ENCODE measurements around the gene SCAANT1.

The SCAANT1 gene

GRCh38 chr3:63933459-63933858 lies 21.3 kb upstream of the SCAANT1 start:
- DNase-seq = no peak

- no peak for DNase-seq
Measured at GRCh38 chr3:63932509-63933212, 20.5 kb upstream of the SCAANT1 start.

- no peak for DNase-seq
Measured at GRCh38 chr3:63931290-63931689, 19.1 kb upstream of the SCAANT1 start.

GRCh38 chr3:63927422-63928280 lies 15.5 kb upstream of the SCAANT1 start:
- no peak for DNase-seq

GRCh38 chr3:63926309-63926708 lies 14.1 kb upstream of the SCAANT1 start:
- DNase-seq = no peak

- no peak for DNase-seq
Measured at GRCh38 chr3:63922491-63923199, 10.5 kb upstream of the SCAANT1 start.

- DNase-seq = no peak
Measured at GRCh38 chr3:63921741-63922482, 9.7 kb upstream of the SCAANT1 start.

- DNase-seq = no peak
Measured at GRCh38 chr3:63920001-63920400, 7.8 kb upstream of the SCAANT1 start.

- no peak for DNase-seq
Measured at GRCh38 chr3:63918321-63918720, 6.1 kb upstream of the SCAANT1 start.

GRCh38 chr3:63914312-63914711 lies 2.1 kb upstream of the SCAANT1 start:
- DNase-seq = no peak

- DNase-seq = no peak
Measured at GRCh38 chr3:63912768-63913588, 795 bp upstream of the SCAANT1 start.

- DNase-seq = no peak
Measured at GRCh38 chr3:63911509-63911872, 692 bp downstream of the SCAANT1 start.

- no peak for DNase-seq
Measured at GRCh38 chr3:63910891-63911290, 1.3 kb downstream of the SCAANT1 start.

- DNase-seq = no peak
Measured at GRCh38 chr3:63910001-63910400, 2.2 kb downstream of the SCAANT1 start.

GRCh38 chr3:63909431-63909830 lies 2.8 kb downstream of the SCAANT1 start:
- DNase-seq = no peak

GRCh38 chr3:63908776-63909175 lies 3.4 kb downstream of the SCAANT1 start:
- no peak for DNase-seq

GRCh38 chr3:63908081-63908736 lies 4.0 kb downstream of the SCAANT1 start:
- no peak for DNase-seq

- DNase-seq = no peak
Measured at GRCh38 chr3:63905731-63906620, 6.2 kb downstream of the SCAANT1 start.

- DNase-seq = no peak
Measured at GRCh38 chr3:63900459-63900858, 11.7 kb downstream of the SCAANT1 start.

- DNase-seq = no peak
Measured at GRCh38 chr3:63900010-63900409, 12.2 kb downstream of the SCAANT1 start.
